Inferior parietal cortex (tissue), 1 donor: ENCODE data around the gene DNAJB8.

Experiments used
- DNase-seq: peaks from one replicate; pipeline ENCODE4 v3.0.0-alpha.2; 2016; ENCODE audit errors: extremely low spot score

The DNAJB8 gene

GRCh38 chr3:128464702-128465101, 2.0 kb downstream of the DNAJB8 start:
- no peak for DNase-seq

GRCh38 chr3:128464188-128464587, 2.5 kb downstream of the DNAJB8 start:
- DNase-seq = no peak

GRCh38 chr3:128463771-128464170, 2.9 kb downstream of the DNAJB8 start:
- no peak for DNase-seq

- DNase-seq = no peak
These were observed 3.3 kb downstream of the DNAJB8 start for GRCh38 chr3:128463354-128463753.

GRCh38 chr3:128462931-128463330, 3.8 kb downstream of the DNAJB8 start:
- DNase-seq = no peak

- no peak for DNase-seq
These were observed 4.3 kb downstream of the DNAJB8 start for GRCh38 chr3:128462341-128462910.

- no peak for DNase-seq
These were observed 5.0 kb downstream of the DNAJB8 start for GRCh38 chr3:128461731-128462130.

GRCh38 chr3:128459461-128459820, 7.2 kb downstream of the DNAJB8 start:
- DNase-seq = no peak

- no peak for DNase-seq
These were observed 7.8 kb downstream of the DNAJB8 start for GRCh38 chr3:128458746-128459460.

GRCh38 chr3:128457937-128458336, 8.8 kb downstream of the DNAJB8 start:
- DNase-seq = no peak

- no peak for DNase-seq
These were observed 9.6 kb downstream of the DNAJB8 start for GRCh38 chr3:128456776-128457715.

- DNase-seq = no peak
These were observed 10.6 kb downstream of the DNAJB8 start for GRCh38 chr3:128455786-128456748.

- DNase-seq = no peak
These were observed 11.6 kb downstream of the DNAJB8 start for GRCh38 chr3:128455116-128455515.

- DNase-seq = no peak
These were observed 12.4 kb downstream of the DNAJB8 start for GRCh38 chr3:128454310-128454618.

GRCh38 chr3:128453501-128454309, 13.0 kb downstream of the DNAJB8 start:
- DNase-seq = no peak

- no peak for DNase-seq
These were observed 13.9 kb downstream of the DNAJB8 start for GRCh38 chr3:128452678-128453275.

- no peak for DNase-seq
These were observed 14.6 kb downstream of the DNAJB8 start for GRCh38 chr3:128452120-128452519.

GRCh38 chr3:128449111-128449638, 17.5 kb downstream of the DNAJB8 start:
- DNase-seq = no peak

GRCh38 chr3:128448491-128448890, 18.2 kb downstream of the DNAJB8 start:
- no peak for DNase-seq

GRCh38 chr3:128447561-128448013, 19.1 kb downstream of the DNAJB8 start:
- DNase-seq = no peak
